Upper lobe of left lung (tissue), 4 donors: Measurements from ENCODE around the gene TMEM183A.

ENCODE experiments used
- POLR2A ChIP-seq, 4 donors: fragments of 450-650 bp; IDR thresholded peaks; one replicate each; pipeline ENCODE4 v1.5.1; 2016 to 2017; ENCODE audit warnings: antibody characterized with exemption in 4 of 4, mild to moderate bottlenecking in 2 of 4
- TF ChIP-seq, protein P1 (sequence below), 6 experiments: fragments of 450-650 bp in 4 of 6; fragments of 200-600 bp in 2 of 6; sonication (generic) in 2 of 6; IDR thresholded peaks; one replicate each; pipeline ENCODE4 v1.5.1; 2016 to 2019; ENCODE audit warnings: antibody characterized with exemption in 6 of 6

DNA sequence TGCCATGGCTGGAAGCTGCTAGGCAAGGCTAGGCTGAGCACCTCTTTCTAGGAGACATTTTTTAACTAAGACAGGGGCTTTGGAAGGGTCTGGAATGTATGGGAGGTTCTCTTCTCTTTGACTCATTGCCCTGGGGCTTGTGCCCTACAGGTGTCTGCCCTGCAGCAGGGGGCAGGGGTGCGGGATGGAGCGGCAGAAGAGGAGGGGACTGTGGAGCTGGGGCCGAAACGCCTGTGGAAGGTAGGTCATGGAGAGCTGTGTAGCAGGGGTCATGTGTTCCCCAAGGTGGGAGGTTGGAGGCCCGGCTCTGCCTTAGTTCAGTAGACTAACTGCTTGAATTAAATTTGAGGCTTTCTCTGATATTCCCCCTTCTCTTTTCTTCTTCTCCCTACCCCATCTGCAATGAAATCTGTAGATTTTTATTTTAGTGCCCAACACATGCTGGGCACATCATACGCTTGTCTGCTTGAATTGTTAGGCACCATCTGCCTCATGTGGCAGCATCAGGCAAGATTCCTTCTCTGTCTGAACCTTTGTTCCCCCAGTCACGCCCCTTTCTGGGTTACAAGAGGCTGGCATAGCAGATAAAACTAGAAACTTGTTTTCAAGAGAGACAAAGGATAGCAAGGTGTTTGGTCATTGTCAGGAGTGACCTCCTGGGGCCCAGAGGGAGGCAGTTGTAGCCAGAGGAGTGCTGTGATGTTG is 37.5 kb downstream of the TMEM183A start:
- TF ChIP-seq, protein P1, sequence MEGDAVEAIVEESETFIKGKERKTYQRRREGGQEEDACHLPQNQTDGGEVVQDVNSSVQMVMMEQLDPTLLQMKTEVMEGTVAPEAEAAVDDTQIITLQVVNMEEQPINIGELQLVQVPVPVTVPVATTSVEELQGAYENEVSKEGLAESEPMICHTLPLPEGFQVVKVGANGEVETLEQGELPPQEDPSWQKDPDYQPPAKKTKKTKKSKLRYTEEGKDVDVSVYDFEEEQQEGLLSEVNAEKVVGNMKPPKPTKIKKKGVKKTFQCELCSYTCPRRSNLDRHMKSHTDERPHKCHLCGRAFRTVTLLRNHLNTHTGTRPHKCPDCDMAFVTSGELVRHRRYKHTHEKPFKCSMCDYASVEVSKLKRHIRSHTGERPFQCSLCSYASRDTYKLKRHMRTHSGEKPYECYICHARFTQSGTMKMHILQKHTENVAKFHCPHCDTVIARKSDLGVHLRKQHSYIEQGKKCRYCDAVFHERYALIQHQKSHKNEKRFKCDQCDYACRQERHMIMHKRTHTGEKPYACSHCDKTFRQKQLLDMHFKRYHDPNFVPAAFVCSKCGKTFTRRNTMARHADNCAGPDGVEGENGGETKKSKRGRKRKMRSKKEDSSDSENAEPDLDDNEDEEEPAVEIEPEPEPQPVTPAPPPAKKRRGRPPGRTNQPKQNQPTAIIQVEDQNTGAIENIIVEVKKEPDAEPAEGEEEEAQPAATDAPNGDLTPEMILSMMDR (IDR thresholded peaks at IDR 0.05) = no peak
- no peak for TF ChIP-seq POLR2A (IDR thresholded peaks at IDR 0.05)
